SK-N-SH treated with all-trans-retinoic acid at 6 μM for 48 hours (cell line): ENCODE data around the gene ACAD10.

Source experiments
- ATAC-seq: fragments of 200-7000 bp; cut with Tn5 transposase; 3 replicates; pipeline ENCODE4 v1.9.1; 2020; ENCODE audit warnings: mild to moderate bottlenecking, moderate library complexity
- ARNTL ChIP-seq: fragments of 450-650 bp; formaldehyde crosslinking; IDR thresholded peaks from 2 replicates; pipeline ENCODE4 v1.5.0; 2020; ENCODE audit warnings: low read depth, mild to moderate bottlenecking, moderate library complexity, borderline replicate concordance
- BACH2 ChIP-seq: fragments of 250-450 bp; sonication (Bioruptor Pico); IDR thresholded peaks from 2 replicates; pipeline ENCODE4 v1.9.0; 2021; ENCODE audit warnings: mild to moderate bottlenecking, borderline replicate concordance
- CSDC2 ChIP-seq: fragments of 250-450 bp; sonication (Bioruptor Pico); IDR thresholded peaks from 2 replicates; pipeline ENCODE4 v1.5.0; 2020; ENCODE audit warnings: mild to moderate bottlenecking, moderate library complexity
- RARB ChIP-seq: fragments of 250-450 bp; sonication (Bioruptor Pico); IDR thresholded peaks from 2 replicates; pipeline ENCODE4 v1.8.0; 2021; ENCODE audit warnings: mild to moderate bottlenecking, moderate library complexity
- SNAI2 ChIP-seq: fragments of 250-450 bp; sonication (Bioruptor Pico); IDR thresholded peaks from 2 replicates; pipeline ENCODE4 v1.5.0; 2020; ENCODE audit warnings: mild to moderate bottlenecking, moderate library complexity
- TCF4 ChIP-seq: fragments of 250-450 bp; sonication (Bioruptor Pico); IDR thresholded peaks from 2 replicates; pipeline ENCODE4 v1.8.0; 2021; ENCODE audit warnings: mild to moderate bottlenecking, moderate library complexity, borderline replicate concordance
- ZFP3 ChIP-seq: fragments of 250-450 bp; sonication (Bioruptor Pico); IDR thresholded peaks from 2 replicates; pipeline ENCODE4 v1.5.0; 2020; ENCODE audit warnings: mild to moderate bottlenecking, moderate library complexity
- ZFP30 ChIP-seq: fragments of 450-650 bp; formaldehyde crosslinking; IDR thresholded peaks from 2 replicates; pipeline ENCODE4 v1.5.0; 2022; ENCODE audit warnings: mild to moderate bottlenecking, moderate library complexity
- ZNF565 ChIP-seq: fragments of 450-650 bp; formaldehyde crosslinking; conservative IDR thresholded peaks from 2 replicates; pipeline ENCODE4 v1.5.0; 2020; ENCODE audit warnings: low read depth, mild to moderate bottlenecking, moderate library complexity
- ZNF8 ChIP-seq: fragments of 450-650 bp; formaldehyde crosslinking; IDR thresholded peaks from 2 replicates; pipeline ENCODE4 v1.5.0; 2020; ENCODE audit warnings: mild to moderate bottlenecking, moderate library complexity
- TF ChIP-seq, protein P1 (sequence below): fragments of 250-450 bp; sonication (Bioruptor Pico); IDR thresholded peaks from 2 replicates; pipeline ENCODE4 v1.5.0; 2020; ENCODE audit warnings: mild to moderate bottlenecking, moderate library complexity
- TF ChIP-seq, protein P2 (sequence below): fragments of 250-450 bp; sonication (Bioruptor Pico); IDR thresholded peaks from 2 replicates; pipeline ENCODE4 v1.8.0; 2020; ENCODE audit warnings: mild to moderate bottlenecking, moderate library complexity, borderline replicate concordance
- TF ChIP-seq, protein P3 (sequence below): fragments of 250-450 bp; sonication (Bioruptor Pico); IDR thresholded peaks from 2 replicates; pipeline ENCODE4 v1.8.0; 2021; ENCODE audit warnings: low read depth, mild to moderate bottlenecking, moderate library complexity, borderline replicate concordance
- TF ChIP-seq, protein P4 (sequence below): fragments of 250-450 bp; sonication (Bioruptor Pico); IDR thresholded peaks from 2 replicates; pipeline ENCODE4 v1.5.1; 2021; ENCODE audit warnings: mild to moderate bottlenecking, moderate library complexity

The ACAD10 gene

DNA sequence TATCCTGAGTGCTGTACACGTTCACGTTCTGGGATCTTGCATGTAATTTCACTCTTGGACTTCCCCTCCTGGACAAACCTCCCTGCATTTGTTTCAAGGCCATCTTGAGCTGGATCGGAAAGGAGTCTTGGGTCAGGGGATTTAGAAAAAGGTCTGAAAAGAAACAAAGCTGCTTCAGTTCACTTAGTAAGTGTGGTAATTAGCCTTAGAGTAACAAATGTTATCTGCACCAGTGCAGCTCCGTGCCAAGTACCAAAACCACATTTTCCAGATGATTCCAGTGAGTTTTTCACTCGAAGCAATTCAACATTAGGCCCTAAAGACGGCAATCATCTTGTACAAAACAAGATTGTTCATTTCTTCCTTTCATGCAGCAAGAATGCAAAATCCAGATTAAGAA, 47.3 kb upstream of the ACAD10 start (continued):
- no peak for TF ChIP-seq ARNTL (CRISPR knock-in tag)
- TF ChIP-seq TCF4 (CRISPR knock-in tag), result no peak
- TF ChIP-seq ZFP3 (CRISPR knock-in tag), result no peak
- no peak for TF ChIP-seq ZNF565
- TF ChIP-seq, protein P1, sequence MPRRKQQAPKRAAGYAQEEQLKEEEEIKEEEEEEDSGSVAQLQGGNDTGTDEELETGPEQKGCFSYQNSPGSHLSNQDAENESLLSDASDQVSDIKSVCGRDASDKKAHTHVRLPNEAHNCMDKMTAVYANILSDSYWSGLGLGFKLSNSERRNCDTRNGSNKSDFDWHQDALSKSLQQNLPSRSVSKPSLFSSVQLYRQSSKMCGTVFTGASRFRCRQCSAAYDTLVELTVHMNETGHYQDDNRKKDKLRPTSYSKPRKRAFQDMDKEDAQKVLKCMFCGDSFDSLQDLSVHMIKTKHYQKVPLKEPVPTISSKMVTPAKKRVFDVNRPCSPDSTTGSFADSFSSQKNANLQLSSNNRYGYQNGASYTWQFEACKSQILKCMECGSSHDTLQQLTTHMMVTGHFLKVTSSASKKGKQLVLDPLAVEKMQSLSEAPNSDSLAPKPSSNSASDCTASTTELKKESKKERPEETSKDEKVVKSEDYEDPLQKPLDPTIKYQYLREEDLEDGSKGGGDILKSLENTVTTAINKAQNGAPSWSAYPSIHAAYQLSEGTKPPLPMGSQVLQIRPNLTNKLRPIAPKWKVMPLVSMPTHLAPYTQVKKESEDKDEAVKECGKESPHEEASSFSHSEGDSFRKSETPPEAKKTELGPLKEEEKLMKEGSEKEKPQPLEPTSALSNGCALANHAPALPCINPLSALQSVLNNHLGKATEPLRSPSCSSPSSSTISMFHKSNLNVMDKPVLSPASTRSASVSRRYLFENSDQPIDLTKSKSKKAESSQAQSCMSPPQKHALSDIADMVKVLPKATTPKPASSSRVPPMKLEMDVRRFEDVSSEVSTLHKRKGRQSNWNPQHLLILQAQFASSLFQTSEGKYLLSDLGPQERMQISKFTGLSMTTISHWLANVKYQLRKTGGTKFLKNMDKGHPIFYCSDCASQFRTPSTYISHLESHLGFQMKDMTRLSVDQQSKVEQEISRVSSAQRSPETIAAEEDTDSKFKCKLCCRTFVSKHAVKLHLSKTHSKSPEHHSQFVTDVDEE, result no peak

DNA sequence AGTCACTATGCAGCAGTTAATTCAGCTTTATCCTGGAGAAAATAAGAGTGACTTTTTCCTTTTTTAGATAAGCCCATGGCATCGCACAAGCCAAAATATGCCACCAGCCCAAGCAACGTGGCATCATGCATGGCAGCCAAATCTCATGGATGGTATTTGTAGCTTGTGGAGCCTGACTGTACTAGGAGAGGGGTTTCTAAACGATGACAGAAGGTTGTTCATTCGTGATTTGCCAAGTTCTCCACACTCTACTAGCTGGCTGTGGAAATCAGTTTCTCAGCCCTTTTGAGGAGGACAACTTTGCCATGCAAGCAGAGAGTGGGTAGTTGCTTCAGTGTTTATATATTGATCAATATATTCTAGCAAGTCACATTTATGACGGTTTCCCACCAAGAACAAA, 45.3 kb upstream of the ACAD10 start:
- TF ChIP-seq ZFP3 (CRISPR knock-in tag) (no peak), BACH2 (CRISPR knock-in tag) (no peak), RARB (CRISPR knock-in tag) (no peak), ZNF8 (CRISPR knock-in tag) (no peak), ZNF565 (no peak), SNAI2 (no peak)
- TF ChIP-seq, protein P2, sequence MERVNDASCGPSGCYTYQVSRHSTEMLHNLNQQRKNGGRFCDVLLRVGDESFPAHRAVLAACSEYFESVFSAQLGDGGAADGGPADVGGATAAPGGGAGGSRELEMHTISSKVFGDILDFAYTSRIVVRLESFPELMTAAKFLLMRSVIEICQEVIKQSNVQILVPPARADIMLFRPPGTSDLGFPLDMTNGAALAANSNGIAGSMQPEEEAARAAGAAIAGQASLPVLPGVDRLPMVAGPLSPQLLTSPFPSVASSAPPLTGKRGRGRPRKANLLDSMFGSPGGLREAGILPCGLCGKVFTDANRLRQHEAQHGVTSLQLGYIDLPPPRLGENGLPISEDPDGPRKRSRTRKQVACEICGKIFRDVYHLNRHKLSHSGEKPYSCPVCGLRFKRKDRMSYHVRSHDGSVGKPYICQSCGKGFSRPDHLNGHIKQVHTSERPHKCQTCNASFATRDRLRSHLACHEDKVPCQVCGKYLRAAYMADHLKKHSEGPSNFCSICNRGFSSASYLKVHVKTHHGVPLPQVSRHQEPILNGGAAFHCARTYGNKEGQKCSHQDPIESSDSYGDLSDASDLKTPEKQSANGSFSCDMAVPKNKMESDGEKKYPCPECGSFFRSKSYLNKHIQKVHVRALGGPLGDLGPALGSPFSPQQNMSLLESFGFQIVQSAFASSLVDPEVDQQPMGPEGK (CRISPR knock-in tag), result no peak
- TF ChIP-seq, protein P3, sequence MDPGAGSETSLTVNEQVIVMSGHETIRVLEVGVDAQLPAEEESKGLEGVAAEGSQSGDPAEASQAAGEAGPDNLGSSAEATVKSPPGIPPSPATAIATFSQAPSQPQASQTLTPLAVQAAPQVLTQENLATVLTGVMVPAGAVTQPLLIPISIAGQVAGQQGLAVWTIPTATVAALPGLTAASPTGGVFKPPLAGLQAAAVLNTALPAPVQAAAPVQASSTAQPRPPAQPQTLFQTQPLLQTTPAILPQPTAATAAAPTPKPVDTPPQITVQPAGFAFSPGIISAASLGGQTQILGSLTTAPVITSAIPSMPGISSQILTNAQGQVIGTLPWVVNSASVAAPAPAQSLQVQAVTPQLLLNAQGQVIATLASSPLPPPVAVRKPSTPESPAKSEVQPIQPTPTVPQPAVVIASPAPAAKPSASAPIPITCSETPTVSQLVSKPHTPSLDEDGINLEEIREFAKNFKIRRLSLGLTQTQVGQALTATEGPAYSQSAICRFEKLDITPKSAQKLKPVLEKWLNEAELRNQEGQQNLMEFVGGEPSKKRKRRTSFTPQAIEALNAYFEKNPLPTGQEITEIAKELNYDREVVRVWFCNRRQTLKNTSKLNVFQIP (CRISPR knock-in tag), result no peak
- no peak for ATAC-seq

DNA sequence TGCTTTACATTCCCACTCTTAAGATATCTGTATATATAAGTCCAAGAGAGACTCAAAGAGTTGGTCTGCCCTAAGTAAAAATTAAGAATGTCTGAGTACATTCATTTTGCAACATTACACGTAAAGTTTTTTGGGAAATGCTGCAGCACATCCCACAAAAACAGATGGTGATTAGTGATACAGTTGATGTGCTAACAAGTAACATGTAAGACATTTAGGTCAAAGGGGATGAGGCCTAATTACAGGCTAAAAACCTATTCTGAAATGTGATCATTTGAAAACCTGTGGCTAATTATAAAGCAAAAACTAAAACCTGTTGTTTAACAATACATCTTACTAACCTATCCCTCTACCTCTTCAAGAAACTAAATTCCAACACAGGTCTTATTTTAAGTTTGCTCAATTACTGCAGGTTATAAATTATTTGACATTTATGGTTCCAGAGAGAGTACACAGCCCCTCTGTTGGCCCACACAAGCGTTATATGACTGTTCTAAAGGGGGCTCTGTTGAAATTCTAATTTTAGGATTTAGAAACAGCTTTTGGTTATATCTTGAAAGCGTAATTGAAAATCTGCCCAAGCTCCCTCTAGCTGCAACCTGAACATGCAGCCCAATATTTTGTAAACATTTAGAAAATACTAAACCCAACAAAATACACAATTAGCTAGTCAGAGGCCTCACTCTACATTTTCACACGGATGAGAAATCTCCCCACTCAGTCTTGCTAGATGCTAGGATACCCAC, 43.0 kb upstream of the ACAD10 start:
- ATAC-seq, result no peak
- no peak for TF ChIP-seq SNAI2
- TF ChIP-seq, all 23 proteins: peak for 0

DNA sequence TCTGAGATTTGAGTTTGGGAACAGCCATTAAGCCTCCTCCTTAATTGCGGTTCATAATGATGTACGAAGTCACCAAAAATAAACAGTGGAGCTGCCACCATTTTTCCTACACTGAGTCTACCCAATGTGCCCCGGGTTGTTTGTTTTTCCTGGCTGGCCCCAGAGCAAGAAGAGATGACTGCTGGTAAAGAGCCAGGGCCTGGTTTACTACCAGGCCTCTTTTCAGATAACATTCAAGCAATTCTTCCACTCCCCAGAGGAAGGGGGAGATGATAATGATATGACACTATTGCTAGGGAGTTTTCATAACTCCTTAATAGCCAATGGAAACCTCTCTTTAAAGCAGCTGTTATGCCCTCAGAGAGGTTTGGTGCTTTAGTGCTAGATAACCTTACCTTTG, 42.4 kb upstream of the ACAD10 start:
- TF ChIP-seq, protein P1, result 0 out of 2 replicates have a peak, but pooled peaks have one; percentile 24
- TF ChIP-seq ZNF565, result no peak
- TF ChIP-seq, protein P2 (CRISPR knock-in tag), result no peak
- no peak for ATAC-seq

DNA sequence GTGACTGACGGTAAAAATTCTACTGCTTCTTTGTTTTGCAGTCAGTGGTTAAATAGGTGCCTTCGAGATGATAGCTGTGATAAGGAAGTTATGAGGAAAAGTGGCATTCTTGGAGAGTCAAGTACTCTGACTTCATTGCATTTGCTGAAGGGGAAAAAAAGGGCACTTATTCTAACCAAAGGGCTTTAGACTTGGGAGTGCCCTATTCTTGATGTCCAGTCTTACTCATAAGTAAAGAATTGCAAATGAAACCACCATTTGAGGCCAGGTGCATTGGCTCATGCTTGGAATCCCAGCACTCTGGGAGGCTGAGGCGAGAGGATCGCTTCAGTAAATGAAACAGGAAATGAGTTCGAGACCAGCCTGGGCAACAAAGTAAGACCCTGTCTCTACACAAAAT, 40.4 kb upstream of the ACAD10 start:
- ATAC-seq, result no peak
- TF ChIP-seq CSDC2 (no peak), ZFP3 (CRISPR knock-in tag) (no peak), RARB (CRISPR knock-in tag) (no peak), ARNTL (CRISPR knock-in tag) (no peak), ZNF8 (CRISPR knock-in tag) (no peak), ZFP30 (CRISPR knock-in tag) (no peak)
- TF ChIP-seq, protein P1, result no peak
- TF ChIP-seq, protein P4, sequence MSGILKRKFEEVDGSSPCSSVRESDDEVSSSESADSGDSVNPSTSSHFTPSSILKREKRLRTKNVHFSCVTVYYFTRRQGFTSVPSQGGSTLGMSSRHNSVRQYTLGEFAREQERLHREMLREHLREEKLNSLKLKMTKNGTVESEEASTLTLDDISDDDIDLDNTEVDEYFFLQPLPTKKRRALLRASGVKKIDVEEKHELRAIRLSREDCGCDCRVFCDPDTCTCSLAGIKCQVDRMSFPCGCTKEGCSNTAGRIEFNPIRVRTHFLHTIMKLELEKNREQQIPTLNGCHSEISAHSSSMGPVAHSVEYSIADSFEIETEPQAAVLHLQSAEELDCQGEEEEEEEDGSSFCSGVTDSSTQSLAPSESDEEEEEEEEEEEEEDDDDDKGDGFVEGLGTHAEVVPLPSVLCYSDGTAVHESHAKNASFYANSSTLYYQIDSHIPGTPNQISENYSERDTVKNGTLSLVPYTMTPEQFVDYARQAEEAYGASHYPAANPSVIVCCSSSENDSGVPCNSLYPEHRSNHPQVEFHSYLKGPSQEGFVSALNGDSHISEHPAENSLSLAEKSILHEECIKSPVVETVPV (CRISPR knock-in tag), result no peak
